Embryonic facial prominence (tissue), 1 donor: ENCODE data around the gene SUCLG1.

Experiments
- DNase-seq: peaks from one replicate; pipeline ENCODE4 v3.0.0-alpha.2; 2016; ENCODE audit errors: extremely low spot score

SUCLG1 gene

DNA sequence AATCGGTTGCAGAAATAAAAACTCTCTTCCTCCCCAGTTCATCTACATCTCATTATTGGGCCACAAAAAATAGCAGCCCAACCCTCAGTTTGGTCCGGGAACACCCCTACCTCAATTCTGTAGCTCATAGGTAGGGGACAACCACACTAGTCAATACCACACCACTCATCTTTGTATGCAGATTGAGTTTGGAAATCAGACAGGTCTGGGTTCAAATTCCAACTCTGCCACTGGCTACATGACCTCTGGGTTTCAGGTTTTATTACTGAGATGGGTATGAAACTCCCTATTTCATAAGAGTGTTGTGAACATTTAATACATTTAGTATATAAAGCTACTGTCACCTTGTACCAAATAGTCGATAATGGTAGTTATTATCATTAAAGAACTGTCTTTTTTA is 2.2 kb upstream of the SUCLG1 start:
- no peak for DNase-seq

GRCh38 chr2:84460670-84461069 is 1.6 kb upstream of the SUCLG1 start:
- DNase-seq: no peak

DNA sequence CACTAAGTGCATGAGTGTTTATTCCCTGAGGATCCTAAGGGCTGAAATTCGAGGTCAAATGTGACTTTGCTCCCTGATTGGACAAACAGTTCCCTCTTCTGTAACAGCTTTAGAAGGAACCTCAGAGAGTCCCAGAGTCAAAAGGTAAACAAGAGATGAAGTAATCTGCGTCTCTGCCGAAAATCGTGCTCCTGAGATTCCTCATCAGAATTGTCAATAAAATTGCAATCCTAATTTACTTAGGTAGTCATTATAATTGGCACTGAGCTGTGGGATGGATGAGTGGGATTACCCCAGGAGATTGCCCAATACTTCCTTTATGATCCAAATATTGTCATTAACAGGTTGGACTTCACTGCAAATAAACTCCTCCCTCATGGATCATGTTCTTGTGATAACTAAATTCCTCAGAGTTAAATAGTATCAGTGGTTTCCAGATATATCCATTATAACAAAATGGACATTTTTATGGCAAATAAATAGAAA is 907 bp upstream of the SUCLG1 start:
- DNase-seq: no peak

GRCh38 chr2:84458551-84459017 is 496 bp downstream of the SUCLG1 start:
- DNase-seq: no peak

- no peak for DNase-seq
Observed at GRCh38 chr2:84457686-84458085, 1.4 kb downstream of the SUCLG1 start.

GRCh38 chr2:84456156-84456555 is 2.9 kb downstream of the SUCLG1 start:
- DNase-seq: no peak

- no peak for DNase-seq
Observed at GRCh38 chr2:84454581-84454980, 4.5 kb downstream of the SUCLG1 start.

GRCh38 chr2:84452624-84453023 is 6.5 kb downstream of the SUCLG1 start:
- DNase-seq: no peak

- no peak for DNase-seq
Observed at GRCh38 chr2:84451579-84451978, 7.5 kb downstream of the SUCLG1 start.

DNA sequence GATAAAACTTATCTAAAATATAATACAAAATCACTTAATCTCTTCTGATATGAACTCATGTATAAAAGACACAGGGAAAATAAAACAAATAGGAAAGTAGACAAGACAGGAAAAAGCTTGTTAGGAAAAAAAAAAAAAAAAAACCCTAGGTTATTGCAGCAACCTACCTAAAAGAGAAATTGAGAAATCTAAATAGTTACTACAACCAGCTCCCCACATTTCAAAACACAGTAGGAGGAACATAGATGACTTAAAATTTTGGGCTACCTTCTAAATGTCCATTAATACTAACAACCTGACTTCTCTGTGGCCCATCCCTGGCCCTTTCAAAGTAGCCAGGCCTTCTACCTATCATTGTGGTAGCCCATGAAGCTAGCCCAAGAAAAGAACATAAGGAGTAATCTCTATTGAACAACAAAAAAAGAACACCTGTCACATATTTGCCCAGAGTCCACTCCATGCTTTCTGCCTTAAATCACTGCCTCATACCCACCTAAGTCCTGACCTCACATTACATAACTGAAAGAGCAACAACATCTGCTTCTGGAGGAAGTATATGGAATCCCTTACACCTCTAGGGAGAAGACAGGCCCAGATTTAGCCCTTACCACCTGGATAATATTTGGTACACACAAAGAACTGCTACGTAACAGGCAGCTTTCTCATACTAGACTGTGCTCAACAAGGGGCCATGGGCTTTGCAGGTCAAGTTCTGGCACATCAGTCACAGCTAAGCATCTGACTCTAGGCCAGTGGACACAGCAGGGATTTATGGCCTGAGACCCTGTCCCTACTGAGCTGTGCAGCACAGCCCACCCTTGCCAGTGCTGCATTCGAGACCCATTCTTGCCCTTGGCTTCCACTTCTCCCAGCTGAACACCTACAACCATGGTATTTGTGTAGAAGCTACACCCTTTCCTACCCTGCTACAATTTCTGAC is 8.5 kb downstream of the SUCLG1 start:
- no peak for DNase-seq

DNA sequence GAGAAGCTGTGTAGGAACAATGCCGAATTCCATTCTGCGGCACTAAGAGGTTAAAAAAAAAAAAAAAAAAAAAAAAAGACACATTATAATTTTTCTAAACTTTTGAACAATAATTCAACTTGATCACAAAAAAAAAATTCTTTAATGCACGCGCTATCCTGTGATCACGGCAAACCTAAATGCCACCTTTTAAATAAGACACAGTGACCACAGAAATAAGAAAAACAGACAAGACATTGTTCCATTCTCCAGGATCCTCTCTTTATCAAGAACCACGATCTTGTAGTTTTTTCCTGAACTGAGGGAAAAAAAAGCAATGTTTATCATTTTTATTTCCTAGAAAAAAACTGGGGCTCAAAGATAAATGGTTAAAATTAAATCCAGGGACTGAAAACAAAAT is 9.4 kb downstream of the SUCLG1 start:
- DNase-seq: no peak

DNA sequence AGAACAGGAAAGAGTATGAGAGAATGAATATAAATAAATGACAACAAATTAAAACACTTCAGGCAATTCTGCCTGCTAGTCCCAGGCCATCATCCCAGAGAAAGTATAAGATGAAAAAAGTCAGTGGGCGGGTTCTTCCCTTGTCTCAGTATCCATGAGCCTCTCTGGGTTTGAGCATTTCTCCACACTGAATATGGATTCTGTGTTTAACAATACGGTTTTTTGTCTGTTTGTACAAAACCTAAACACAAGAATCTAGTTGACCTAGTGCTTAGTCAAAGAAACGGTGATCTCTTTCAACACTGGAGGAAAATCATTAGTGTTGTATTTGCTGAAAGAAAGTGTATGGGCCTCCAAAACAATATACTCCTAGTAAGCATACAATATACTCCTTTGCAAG is 10.0 kb downstream of the SUCLG1 start:
- no peak for DNase-seq

GRCh38 chr2:84443477-84443876 is 15.6 kb downstream of the SUCLG1 start:
- no peak for DNase-seq

- no peak for DNase-seq
Observed at GRCh38 chr2:84442888-84443287, 16.2 kb downstream of the SUCLG1 start.

DNA sequence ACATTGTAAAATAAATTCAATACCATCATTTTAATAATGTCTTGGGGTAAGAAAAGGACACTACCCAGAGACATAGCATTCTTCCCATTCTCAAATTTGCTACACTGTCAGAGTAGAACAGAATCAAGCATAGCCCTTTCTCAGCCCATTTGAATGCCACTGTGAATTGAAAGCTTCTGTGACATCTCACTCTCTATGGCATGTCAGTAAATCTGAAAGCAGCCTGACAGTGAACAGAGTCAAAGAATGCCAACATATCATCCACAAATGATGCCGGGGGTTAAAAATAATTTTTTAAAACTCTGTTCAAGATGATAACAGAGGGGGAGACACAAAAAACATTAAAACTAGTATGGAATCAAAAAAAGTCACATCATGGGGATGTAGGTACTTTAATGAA is 17.6 kb downstream of the SUCLG1 start:
- DNase-seq: no peak

- no peak for DNase-seq
Observed at GRCh38 chr2:84441036-84441435, 18.0 kb downstream of the SUCLG1 start.

GRCh38 chr2:84435345-84436025 is 23.6 kb downstream of the SUCLG1 start:
- no peak for DNase-seq

DNA sequence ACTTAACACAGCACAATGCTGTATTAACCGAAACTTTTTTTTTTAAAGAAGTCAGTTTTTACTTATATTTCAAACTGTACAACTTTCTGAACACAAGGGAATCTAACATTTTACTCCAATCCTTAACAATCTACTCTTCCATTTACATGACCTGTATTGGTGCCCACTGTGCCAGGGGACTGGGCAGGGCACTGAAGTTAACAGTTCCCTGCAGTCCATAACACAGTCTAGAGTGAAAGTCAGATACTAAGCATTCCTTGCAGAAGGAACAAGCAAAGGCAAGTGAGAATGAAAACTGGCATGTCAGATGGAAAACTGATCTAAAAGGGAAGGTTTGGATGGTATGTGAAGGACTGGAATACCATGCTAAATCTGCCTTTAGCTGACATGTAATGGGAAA is 29.8 kb downstream of the SUCLG1 start:
- no peak for DNase-seq

GRCh38 chr2:84427235-84428138 is 31.6 kb downstream of the SUCLG1 start:
- no peak for DNase-seq

GRCh38 chr2:84425310-84425709 is 33.8 kb downstream of the SUCLG1 start:
- DNase-seq: no peak

DNA sequence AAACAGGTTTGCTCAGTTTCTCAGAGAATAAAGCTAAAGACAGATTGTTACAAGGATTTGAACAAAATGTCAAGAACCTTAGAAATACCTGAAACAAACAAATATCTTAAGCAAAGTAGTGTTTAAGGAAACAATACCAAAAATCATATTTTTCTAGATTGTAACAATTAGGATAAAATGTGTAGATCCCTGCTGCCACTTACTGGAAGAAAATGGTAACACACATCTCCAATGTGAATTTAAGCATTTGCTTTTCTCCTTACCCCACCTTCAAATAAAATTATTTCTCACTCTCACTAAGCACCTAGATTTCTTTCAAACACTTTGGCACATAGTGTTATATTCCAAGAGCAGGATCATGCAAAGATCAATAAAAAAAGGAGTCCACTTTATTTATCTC is 34.9 kb downstream of the SUCLG1 start:
- DNase-seq: no peak

DNA sequence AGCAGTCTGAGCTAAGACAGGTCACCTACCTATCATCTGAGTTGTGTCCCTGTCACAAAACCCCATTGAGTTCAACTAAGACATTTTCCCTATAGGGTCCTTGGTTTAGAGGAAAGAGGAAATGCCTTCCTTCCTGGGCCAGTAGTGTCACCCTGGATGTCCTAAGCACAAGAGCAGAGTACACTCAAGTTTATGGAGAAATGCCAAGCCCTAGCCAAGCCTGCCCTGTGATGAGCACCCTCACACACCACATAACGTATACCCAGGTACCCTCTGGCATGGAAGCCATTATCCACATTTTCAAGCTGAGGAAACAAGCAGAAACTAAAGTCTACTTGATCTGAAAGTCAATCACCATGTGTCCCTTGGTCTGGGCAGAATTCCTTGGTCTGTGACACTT is 37.3 kb downstream of the SUCLG1 start:
- no peak for DNase-seq
